Activated CD8-positive, alpha-beta memory T cell treated with anti-CD3 and anti-CD28 coated beads for 48 hours (primary cell): ENCODE data around the gene C9orf43.
"Not testable (repeated sequence)": the region's sequence is repeated elsewhere in the genome, so short reads cannot be mapped to it uniquely, and the experiment has no call there.

Experiments used
- DNase-seq, 3 experiments: peaks; one replicate each; pipeline ENCODE4 v3.0.0-alpha.2; 2020; ENCODE audit warnings: low read depth in 2 of 3, low spot score in 2 of 3

Gene C9orf43

GRCh38 chr9:113380869-113381378 lies 29.6 kb upstream of the C9orf43 start:
- no peak for DNase-seq

- DNase-seq: not testable (repeated sequence)
Measured at GRCh38 chr9:113381441-113381840, 29.1 kb upstream of the C9orf43 start.

GRCh38 chr9:113381909-113382411 lies 28.6 kb upstream of the C9orf43 start:
- no peak for DNase-seq

- DNase-seq: no peak
Measured at GRCh38 chr9:113386571-113387393, 23.8 kb upstream of the C9orf43 start.

GRCh38 chr9:113387560-113388230 lies 22.9 kb upstream of the C9orf43 start:
- no peak for DNase-seq

- no peak for DNase-seq
Measured at GRCh38 chr9:113388833-113389232, 21.7 kb upstream of the C9orf43 start.

GRCh38 chr9:113389451-113389850 lies 21.1 kb upstream of the C9orf43 start:
- DNase-seq: no peak

GRCh38 chr9:113390192-113390960 lies 20.2 kb upstream of the C9orf43 start:
- no peak for DNase-seq

GRCh38 chr9:113391917-113392316 lies 18.6 kb upstream of the C9orf43 start:
- DNase-seq: no peak

- no peak for DNase-seq
Measured at GRCh38 chr9:113393281-113393680, 17.3 kb upstream of the C9orf43 start.

GRCh38 chr9:113395000-113395861 lies 15.3 kb upstream of the C9orf43 start:
- DNase-seq: no peak

- DNase-seq: no peak
Measured at GRCh38 chr9:113397203-113397631, 13.3 kb upstream of the C9orf43 start.

- DNase-seq: no peak
Measured at GRCh38 chr9:113398796-113399195, 11.8 kb upstream of the C9orf43 start.

- DNase-seq: no peak
Measured at GRCh38 chr9:113399646-113400200, 10.8 kb upstream of the C9orf43 start.

- DNase-seq: peak; percentile 97 to 99 (median 97)
Measured at GRCh38 chr9:113401027-113401792, 9.3 kb upstream of the C9orf43 start, which contains the start of gene ALAD. TSS of gene ALAD (minus strand) at chr9:113401284. CDS start at chr9:113393559, 7,725 bp downstream.

- no peak for DNase-seq
Measured at GRCh38 chr9:113403646-113404045, 6.9 kb upstream of the C9orf43 start.

GRCh38 chr9:113406353-113406752 lies 4.2 kb upstream of the C9orf43 start:
- not testable (repeated sequence) for DNase-seq

- peak in 1 of 3 experiments; percentile 5 for DNase-seq
Measured at GRCh38 chr9:113406873-113407511, 3.6 kb upstream of the C9orf43 start.

- DNase-seq: no peak
Measured at GRCh38 chr9:113409481-113409880, 1.1 kb upstream of the C9orf43 start.
